Right lobe of liver (tissue), 6 donors: ENCODE data around the gene SNRPD3. TPM values are rescaled to one million over a fixed set of nuclear protein-coding genes. Genes with fewer than 3 reads are reported as not detected.

ENCODE experiments used
- ATAC-seq, 4 donors: fragments of 200-7000 bp; cut with Tn5 transposase; one replicate each; pipeline ENCODE4 v1.9.1; 2020; ENCODE audit warnings: mild to moderate bottlenecking in 4 of 4, moderate library complexity in 4 of 4
- DNase-seq, 3 donors: peaks; one replicate each; pipeline ENCODE4 v3.0.0-alpha.2; 2020
- H3K27ac ChIP-seq, 3 donors: fragments of 200-600 bp; one replicate each; pipeline ENCODE4 v1.8.0; 2022
- H3K27me3 ChIP-seq, 2 donors: fragments of 200-600 bp; one replicate each; pipeline ENCODE4 v1.8.0; 2022
- H3K36me3 ChIP-seq, 4 donors: fragments of 200-600 bp; sonication (generic) in 1 of 4; one replicate each; pipeline versions ENCODE4 v1.5.1 to v1.8.0; 2017 to 2022; ENCODE audit warnings: control low read depth in 1 of 4
- H3K4me1 ChIP-seq, 4 donors: fragments of 200-600 bp; sonication (generic) in 1 of 4; one replicate each; pipeline versions ENCODE4 v1.5.1 to v1.8.0; 2017 to 2022; ENCODE audit warnings: control low read depth in 1 of 4
- H3K4me3 ChIP-seq, 3 donors: fragments of 200-600 bp; one replicate each; pipeline ENCODE4 v1.8.0; 2022
- H3K9me3 ChIP-seq, 4 donors: fragments of 200-600 bp; sonication (generic) in 1 of 4; one replicate each; pipeline versions ENCODE4 v1.5.1 to v1.8.0; 2017 to 2022; ENCODE audit warnings: control low read depth in 1 of 4
- CTCF ChIP-seq, 4 donors: fragments of 200-600 bp in 3 of 4; fragments of 450-650 bp in 1 of 4; IDR thresholded peaks; one replicate each; pipeline versions ENCODE4 v1.5.1 to v1.8.0; 2016 to 2022; ENCODE audit warnings: antibody characterized with exemption in 4 of 4, mild to moderate bottlenecking in 2 of 4
- POLR2A ChIP-seq: fragments of 450-650 bp; IDR thresholded peaks from one replicate; pipeline ENCODE4 v1.6.1; 2017; ENCODE audit warnings: antibody characterized with exemption, mild to moderate bottlenecking
- WGBS: methylation state at CpG from one replicate; pipeline ENCODE4 v1.1.6; 2018; ENCODE audit warnings: low coverage, low lambda C conversion rate; ENCODE audit not compliant: insufficient coverage; ENCODE audit errors: missing lambda C conversion rate; 5-methylcytosine and 5-hydroxymethylcytosine counted together
- intact Hi-C, 2 donors: fragments of 100-400 bp; cut with DNase I; formaldehyde crosslinking; loops; one replicate each; pipeline versions ENCODE4 v1.11.2 to v1.14.1; 2022
- total RNA-seq, 6 experiments: library from RNA; depleted of rRNA in 2 of 6; stranded (reverse); fragments of >200 nt in 2 of 6; fragmentation: NEBNext Ultra II Directional in 3 of 6; extraction: Animal tissue kit (Norgen Biotek cat#: 25700) in 3 of 6; gene quantifications; one replicate each; pipeline versions ENCODE4 v1.1.0 to v1.2.4, GENCODE V29; 2016 to 2023
- donor health status: DM: no; HTN: yes; CAD: no.
- donor health status: DM: no; HTN: no; CAD: no.
- donor health status: DM: no; HTN: no; CAD: no.
- donor health status: DM: no; HTN: yes; CAD: no.
- donor health status: DM: no; HTN: yes; CAD: no.

Gene SNRPD3
- total RNA-seq, 6 experiments from 2014 or later: 43.3 to 180 (median 53.4) TPM

DNA sequence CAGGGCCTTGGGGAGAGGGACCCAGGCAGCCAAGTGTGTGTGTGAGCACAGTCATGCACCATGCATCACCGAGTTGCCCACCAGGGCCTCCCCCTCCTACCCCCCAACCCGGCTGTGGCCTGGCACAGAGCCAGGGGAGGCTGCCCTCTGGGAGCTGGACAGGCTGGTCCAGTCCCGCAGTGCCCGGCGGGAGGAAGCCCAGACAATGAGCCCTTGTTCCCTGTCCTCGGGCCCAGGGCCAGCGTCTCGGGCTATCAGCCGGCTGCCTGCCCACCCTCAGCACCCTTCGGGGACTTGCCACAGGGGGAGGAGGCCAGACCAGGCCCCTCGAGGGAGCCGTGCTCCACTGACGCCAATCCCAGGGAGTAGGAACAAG is 32.6 kb downstream of the SNRPD3 start:
- intact Hi-C loops: no loop called here
- H3K27me3 ChIP-seq: no peaks in the 10 kb centered on the region
- H3K36me3 ChIP-seq: peaks cover 0 to 15% (median 0%) of the 10 kb centered on the region in 4 donors
- peaks cover 0 to 11% (median under 1%) of the 10 kb centered on the region in 4 donors for H3K4me1 ChIP-seq
- DNase-seq (no peak), ATAC-seq (no peak)
- H3K27ac ChIP-seq: no peak overlapping the region
- H3K9me3 ChIP-seq: no peaks in the 10 kb centered on the region
- no peak for TF ChIP-seq CTCF (IDR thresholded peaks at IDR 0.05)
- no peak for TF ChIP-seq POLR2A
- WGBS: no CpG with 5 or more reads among the region's 13 CpGs
- no peak overlapping the region for H3K4me3 ChIP-seq

DNA sequence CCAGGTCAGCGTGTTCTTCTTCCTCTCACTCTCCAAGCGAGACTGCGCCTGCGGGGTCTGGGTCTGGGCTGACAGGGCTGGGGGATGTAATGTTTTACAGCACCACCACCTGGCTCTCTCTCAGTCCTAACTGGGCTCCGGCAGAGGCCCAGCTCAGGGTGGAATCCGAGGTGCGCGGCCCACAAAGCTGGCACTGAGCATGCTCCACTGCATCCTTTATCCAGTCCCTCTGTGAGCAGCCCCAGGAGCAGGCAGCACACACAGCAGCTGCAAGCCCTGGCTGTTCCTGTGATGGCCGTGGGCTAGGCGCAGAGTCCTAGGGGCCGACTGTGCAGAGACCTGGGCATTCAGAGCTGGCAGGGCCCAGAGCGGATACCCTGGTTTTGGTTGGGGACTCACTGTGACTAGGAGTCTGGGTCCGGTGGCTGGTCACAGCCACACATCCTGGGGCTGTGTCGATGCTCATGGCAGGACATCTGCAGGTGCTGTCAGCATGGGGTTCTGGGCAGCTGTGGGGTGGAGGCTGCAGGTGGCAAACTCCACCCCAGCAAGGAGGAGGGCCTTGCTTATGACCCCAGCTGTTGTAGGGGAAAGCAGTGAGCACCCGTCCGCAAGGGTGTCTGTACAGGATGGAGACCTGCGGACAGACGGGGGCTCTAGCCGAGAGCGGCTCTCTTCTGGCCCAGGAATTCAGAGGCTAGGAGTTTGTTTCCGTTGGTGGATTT is 33.1 kb downstream of the SNRPD3 start:
- 89% methylated on average over 5 of the region's 21 CpGs for WGBS
- H3K4me1 ChIP-seq: peaks cover 0 to 12% (median 4%) of the 10 kb centered on the region in 4 donors
- no peaks in the 10 kb centered on the region for H3K27me3 ChIP-seq
- no peak overlapping the region for H3K4me3 ChIP-seq
- no peak overlapping the region for H3K27ac ChIP-seq
- H3K36me3 ChIP-seq: peaks cover 0 to 15% (median 0%) of the 10 kb centered on the region in 4 donors
- ATAC-seq (no peak), DNase-seq (no peak)
- no peaks in the 10 kb centered on the region for H3K9me3 ChIP-seq
- intact Hi-C loops: no loop called here
- no peak for TF ChIP-seq CTCF (IDR thresholded peaks at IDR 0.05)
- no peak for TF ChIP-seq POLR2A

DNA sequence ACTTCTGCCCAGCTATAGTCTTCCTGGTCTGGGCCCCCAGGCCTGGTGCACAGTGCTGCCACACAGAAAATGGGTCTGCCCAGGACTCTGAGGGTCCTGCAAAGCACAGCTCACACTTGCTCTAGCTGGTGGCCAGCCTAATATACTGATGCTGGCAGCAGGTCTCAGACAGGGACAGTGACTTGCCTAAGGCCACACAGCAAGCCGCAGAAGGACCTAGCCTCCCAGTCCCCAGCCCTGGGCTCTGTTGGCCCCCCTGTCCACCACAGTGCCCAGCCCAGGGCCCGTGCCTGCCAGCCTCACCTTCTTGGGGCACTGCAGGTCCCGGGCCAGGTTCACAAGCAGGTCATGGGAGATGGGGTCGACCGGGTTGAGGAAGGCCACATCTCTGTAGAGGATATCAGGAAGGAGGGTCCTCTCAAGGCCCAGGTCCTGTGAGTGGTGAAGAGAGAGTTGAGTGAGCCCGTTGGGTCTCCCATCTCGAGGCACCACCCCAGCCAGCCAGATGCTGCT is 33.8 kb downstream of the SNRPD3 start:
- Histone ChIP-seq H3K9me3 (no peaks in the 10 kb centered on the region), H3K27me3 (no peaks in the 10 kb centered on the region), H3K4me1 (peaks cover 0 to 14% (median 6%) of the 10 kb centered on the region in 4 donors), H3K27ac (no peak overlapping the region), H3K4me3 (no peak overlapping the region), H3K36me3 (peaks cover 0 to 15% (median 0%) of the 10 kb centered on the region in 4 donors)
- DNase-seq: no peak
- no peak for TF ChIP-seq CTCF (IDR thresholded peaks at IDR 0.05)
- TF ChIP-seq POLR2A: no peak
- ATAC-seq: no peak
- 80% methylated on average over 2 of the region's 7 CpGs for WGBS
- intact Hi-C loops: no loop called here

DNA sequence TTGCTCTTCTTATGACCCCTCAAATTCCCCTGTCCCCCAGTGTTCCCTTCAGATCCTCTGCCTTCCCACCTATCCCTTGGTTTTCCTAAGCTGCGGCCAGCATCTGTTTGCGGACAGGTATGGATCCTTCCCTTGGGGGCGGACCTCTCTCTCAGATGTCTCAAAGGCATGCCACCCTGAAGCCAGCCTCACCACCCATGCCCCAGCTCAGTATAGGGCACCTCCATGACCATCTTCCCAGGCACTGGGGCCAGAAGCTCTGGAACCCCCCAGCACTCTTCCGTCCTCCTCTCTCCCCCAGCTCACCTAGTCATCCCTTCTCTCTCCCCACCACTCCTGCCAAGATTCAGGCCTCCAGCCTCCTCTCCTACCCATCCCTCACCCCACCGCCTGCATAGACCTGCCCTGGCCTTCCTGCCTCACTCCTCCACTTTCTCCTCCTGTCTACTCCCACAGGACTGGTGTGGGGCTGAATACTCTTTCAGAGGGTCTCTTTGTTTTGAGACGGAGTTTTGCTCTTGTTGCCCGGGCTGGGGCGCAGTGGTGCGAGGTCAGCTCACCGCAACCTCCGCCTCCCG is 34.9 kb downstream of the SNRPD3 start:
- WGBS: 91% methylated on average over 9 of the region's 12 CpGs

More for the DNA sequence above, 34.9 kb downstream of the SNRPD3 start:
- intact Hi-C loops: no loop called here
- Histone ChIP-seq H3K9me3 (no peaks in the 10 kb centered on the region), H3K27me3 (no peaks in the 10 kb centered on the region), H3K27ac (no peak overlapping the region), H3K36me3 (peaks cover 0 to 13% (median 0%) of the 10 kb centered on the region in 4 donors), H3K4me3 (no peak overlapping the region), H3K4me1 (peaks cover 0 to 25% (median 9%) of the 10 kb centered on the region in 4 donors)
- DNase-seq: no peak
- ATAC-seq: no peak
- no peak for TF ChIP-seq CTCF (IDR thresholded peaks at IDR 0.05)
- TF ChIP-seq POLR2A: no peak
